ENCODE measurements around the gene ATP2B3. TPM values are rescaled to one million over a fixed set of nuclear protein-coding genes. Genes with fewer than 3 reads are reported as not detected.

The ATP2B3 gene
- total RNA-seq, 1 experiment from 2014 or later = 0.35 TPM

GRCh38 chrX:153628665-153629064, 111.2 kb downstream of the ATP2B3 start:
- H2BK120ac ChIP-seq (ENCODE audit: low read depth, low read length, poor library complexity, severe bottlenecking) = no peak overlapping the region
- no peak overlapping the region for H3K23ac ChIP-seq (ENCODE audit: insufficient read length, low read depth, low read length)
- Mint-ChIP-seq H3K36me3 (ENCODE audit: insufficient read depth in 1 of 3, low read depth in 3 of 3) (peaks cover 0 to 2% (median 0%) of the 10 kb centered on the region in 3 experiments; a peak in 2 of 7 replicates), H3K27ac (no peak overlapping the region), H3K4me1 (no peaks in the 10 kb centered on the region), H3K9me3 (peaks cover 60 to 70% of the 10 kb centered on the region in 2 experiments), H3K27me3 (ENCODE audit: low read depth) (peaks cover 22% of the 10 kb centered on the region), H3K4me3 (no peak overlapping the region)
- no peaks in the 10 kb centered on the region for H3K79me1 ChIP-seq (ENCODE audit: insufficient read depth, low read depth, low read length, poor library complexity, severe bottlenecking)
- H4K91ac ChIP-seq (ENCODE audit: insufficient read length, low read depth, low read length) = no peak overlapping the region
- H3K4ac ChIP-seq (ENCODE audit: low read depth, low read length) = no peak overlapping the region
- no peaks in the 10 kb centered on the region for H3K79me2 ChIP-seq (ENCODE audit: insufficient read depth, low read length)
- no peaks in the 10 kb centered on the region for H3K27me3 ChIP-seq (ENCODE audit: insufficient read depth, low read length)
- H3K56ac ChIP-seq (ENCODE audit: insufficient read length, low read depth, low read length) = no peak overlapping the region
- H3K23me2 ChIP-seq (ENCODE audit: insufficient read length, low read depth, low read length, poor library complexity, severe bottlenecking) = no peaks in the 10 kb centered on the region
- no peak overlapping the region for H4K8ac ChIP-seq (replicated peaks; ENCODE audit: insufficient read length, low read depth, low read length)
- WGBS (ENCODE audit: extremely low coverage, insufficient read length, low lambda C conversion rate) = no CpG with 5 or more reads among the region's 12 CpGs
- no peak overlapping the region for H3K4me2 ChIP-seq (ENCODE audit: insufficient read depth, insufficient read length, low read length)
- no peak overlapping the region for H2AK5ac ChIP-seq (ENCODE audit: insufficient read length, low read length)
- H2BK15ac ChIP-seq (ENCODE audit: low read depth, low read length) = no peak overlapping the region
- H3K9ac ChIP-seq (ENCODE audit: extremely low read depth, insufficient read length, low read length) = no peak overlapping the region
- H2BK5ac ChIP-seq (ENCODE audit: insufficient read length, low read length) = no peak overlapping the region
- H2BK12ac ChIP-seq (ENCODE audit: insufficient read length, low read depth, low read length) = no peak overlapping the region
- H2BK20ac ChIP-seq (ENCODE audit: low read depth, low read length, poor library complexity, severe bottlenecking) = no peak overlapping the region
- no peak for DNase-seq
- no peak overlapping the region for H3T11ph ChIP-seq (ENCODE audit: low read length)
- H2AFZ ChIP-seq (ENCODE audit: low read length) = no peak overlapping the region
- no peak overlapping the region for H4K5ac ChIP-seq (ENCODE audit: insufficient read length, low read depth, low read length)
- peaks cover 11% of the 10 kb centered on the region for H3K9me3 ChIP-seq (ENCODE audit: control insufficient read depth, low read depth, low read length)
- no peak overlapping the region for H3K18ac ChIP-seq (ENCODE audit: insufficient read length, low read depth, low read length)
- no peak for TF ChIP-seq CTCF (conservative IDR thresholded peaks at IDR 0.05)
- H3K14ac ChIP-seq (ENCODE audit: insufficient read depth, low read length) = no peak overlapping the region
- no peaks in the 10 kb centered on the region for H3K4me1 ChIP-seq (ENCODE audit: insufficient read depth, low read length)
- no peaks in the 10 kb centered on the region for H4K20me1 ChIP-seq (ENCODE audit: control insufficient read depth, insufficient read depth, insufficient read length)
- H3K27ac ChIP-seq (ENCODE audit: insufficient read length, low read depth, low read length) = no peak overlapping the region

Data from H9 (cell line).